GM10266 (cell line): Measurements from ENCODE around the gene SHC2.
"Not testable (repeated sequence)": the region's sequence is repeated elsewhere in the genome, so short reads cannot be mapped to it uniquely, and the experiment has no call there.

Experiments used
- DNase-seq: peaks from one replicate; pipeline ENCODE4 v3.0.0; 2012; ENCODE audit errors: extremely low spot score
- TF ChIP-seq, protein P1 (sequence below): IDR thresholded peaks from 2 replicates; pipeline ENCODE4 v1.5.1; 2012; ENCODE audit warnings: mild to moderate bottlenecking, low read depth; ENCODE audit not compliant: control insufficient read depth, insufficient read depth; ENCODE audit errors: missing control alignments

SHC2 gene

GRCh38 chr19:384799-385169 lies 76.0 kb downstream of the SHC2 start:
- TF ChIP-seq, protein P1, sequence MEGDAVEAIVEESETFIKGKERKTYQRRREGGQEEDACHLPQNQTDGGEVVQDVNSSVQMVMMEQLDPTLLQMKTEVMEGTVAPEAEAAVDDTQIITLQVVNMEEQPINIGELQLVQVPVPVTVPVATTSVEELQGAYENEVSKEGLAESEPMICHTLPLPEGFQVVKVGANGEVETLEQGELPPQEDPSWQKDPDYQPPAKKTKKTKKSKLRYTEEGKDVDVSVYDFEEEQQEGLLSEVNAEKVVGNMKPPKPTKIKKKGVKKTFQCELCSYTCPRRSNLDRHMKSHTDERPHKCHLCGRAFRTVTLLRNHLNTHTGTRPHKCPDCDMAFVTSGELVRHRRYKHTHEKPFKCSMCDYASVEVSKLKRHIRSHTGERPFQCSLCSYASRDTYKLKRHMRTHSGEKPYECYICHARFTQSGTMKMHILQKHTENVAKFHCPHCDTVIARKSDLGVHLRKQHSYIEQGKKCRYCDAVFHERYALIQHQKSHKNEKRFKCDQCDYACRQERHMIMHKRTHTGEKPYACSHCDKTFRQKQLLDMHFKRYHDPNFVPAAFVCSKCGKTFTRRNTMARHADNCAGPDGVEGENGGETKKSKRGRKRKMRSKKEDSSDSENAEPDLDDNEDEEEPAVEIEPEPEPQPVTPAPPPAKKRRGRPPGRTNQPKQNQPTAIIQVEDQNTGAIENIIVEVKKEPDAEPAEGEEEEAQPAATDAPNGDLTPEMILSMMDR, result no peak
- no peak for DNase-seq

DNA sequence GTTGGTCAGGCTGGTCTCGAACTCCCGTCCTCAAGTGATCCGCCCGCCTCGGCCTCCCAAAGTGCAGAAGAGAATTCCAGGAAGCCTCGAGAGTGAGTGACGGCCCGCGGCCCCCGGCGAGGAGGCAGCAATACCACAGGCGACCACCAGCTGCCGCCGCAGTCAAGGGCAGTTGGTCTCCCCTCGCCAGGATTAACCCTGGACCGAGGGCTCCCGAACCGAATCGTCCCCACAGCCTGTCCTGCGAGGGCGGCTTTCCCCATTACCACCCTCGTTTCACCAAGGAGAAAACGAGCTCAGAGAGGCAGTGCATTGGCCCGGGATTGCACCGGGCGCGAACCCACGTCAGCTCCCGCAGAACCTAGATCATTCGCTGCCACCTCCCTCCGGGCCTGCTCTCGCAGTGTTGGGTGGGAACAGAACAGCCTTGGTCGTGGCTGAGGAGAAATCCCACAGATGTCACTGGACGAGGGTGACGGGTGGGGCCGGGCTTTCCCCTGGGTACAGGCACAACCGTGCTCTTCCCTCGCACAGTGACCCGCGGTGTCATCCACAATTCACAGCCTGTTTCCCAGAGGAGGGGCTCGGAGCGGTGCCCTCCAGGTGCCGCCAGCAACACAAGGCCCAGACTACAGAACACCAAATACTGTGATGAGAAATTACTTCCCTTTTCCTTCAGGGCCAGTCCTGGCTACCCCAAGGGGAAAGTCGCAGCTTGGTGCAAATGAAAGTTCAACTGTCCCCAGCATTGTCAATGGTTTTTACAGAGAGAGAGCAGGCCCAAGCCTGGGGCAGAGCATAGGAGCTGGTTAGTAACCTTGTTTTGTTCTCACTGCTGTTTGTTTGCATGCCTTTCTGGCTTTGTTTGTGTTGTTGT lies 76.7 kb downstream of the SHC2 start:
- TF ChIP-seq, protein P1, result peak; percentile 32
- no peak for DNase-seq

DNA sequence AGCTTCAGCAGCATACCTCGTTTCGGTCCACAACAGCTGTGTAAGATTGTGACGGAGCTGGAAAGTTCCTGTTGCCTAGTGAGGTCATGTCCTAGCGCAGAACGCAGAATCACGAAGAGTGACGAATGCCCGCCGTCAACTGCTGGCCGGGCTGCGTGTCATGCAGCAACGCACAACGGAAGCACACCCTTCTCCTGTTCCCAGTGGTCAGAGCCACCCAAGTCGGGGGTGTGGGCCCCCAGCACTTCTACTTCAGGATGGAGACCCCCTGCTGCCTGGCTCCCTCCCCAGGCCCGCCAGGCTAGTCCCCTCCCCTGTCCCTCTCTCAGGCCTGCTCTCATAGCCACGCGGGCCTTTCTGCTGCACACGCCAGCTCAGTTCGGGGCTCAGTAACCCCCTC lies 77.8 kb downstream of the SHC2 start:
- DNase-seq, result no peak
- TF ChIP-seq, protein P1, result no peak

DNA sequence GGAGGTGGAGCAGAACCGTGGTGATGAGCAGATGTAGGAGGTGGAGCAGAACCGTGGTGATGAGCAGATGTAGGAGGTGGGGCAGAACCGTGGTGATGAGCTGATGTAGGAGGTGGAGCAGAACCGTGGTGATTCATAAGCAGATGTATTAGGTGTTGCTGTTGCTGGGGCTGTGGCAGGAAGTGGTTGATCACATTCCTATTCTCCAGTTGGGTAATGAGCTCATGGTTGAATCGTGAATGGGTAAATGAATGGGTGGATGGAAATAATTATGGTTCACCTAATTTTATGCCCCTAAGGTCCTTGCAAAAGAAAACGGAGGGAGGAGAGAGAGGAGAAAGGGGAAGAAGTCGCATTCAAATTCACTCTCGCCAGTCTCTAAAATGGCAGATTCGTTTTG lies 78.3 kb downstream of the SHC2 start:
- DNase-seq, result not testable (repeated sequence)

DNA sequence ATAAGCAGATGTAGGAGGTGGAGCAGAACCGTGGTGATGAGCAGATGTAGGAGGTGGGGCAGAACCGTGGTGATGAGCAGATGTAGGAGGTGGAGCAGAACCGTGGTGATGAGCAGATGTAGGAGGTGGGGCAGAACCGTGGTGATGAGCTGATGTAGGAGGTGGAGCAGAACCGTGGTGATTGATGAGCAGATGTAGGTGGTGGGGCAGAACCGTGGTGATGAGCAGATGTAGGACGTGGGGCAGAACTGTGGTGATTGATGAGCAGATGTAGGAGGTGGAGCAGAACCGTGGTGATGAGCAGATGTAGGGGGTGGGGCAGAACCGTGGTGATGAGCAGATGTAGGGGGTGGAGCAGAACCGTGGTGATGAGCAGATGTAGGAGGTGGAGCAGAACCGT lies 78.9 kb downstream of the SHC2 start:
- not testable (repeated sequence) for DNase-seq

- not testable (repeated sequence) for DNase-seq
Observed at GRCh38 chr19:380618-381219, 80.1 kb downstream of the SHC2 start.

DNA sequence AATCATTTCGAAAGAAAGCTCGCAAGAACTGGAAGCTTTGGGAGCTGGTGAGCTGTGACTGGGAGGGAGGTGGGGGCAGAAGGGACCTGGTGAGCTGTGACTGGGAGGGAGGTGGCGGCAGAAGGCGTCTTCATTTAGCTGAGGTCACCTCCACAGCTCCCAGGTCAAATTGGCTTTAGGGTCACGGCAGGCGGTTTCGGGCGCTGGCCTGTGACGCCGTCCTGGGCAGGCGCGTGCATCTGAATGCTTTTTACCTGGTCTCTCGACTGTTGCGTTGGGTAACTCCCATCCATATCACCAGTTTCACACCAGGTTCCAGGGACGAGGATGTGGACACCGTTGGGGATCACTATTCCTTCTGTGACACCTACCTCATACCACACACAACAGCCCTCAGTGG lies 81.0 kb downstream of the SHC2 start:
- DNase-seq, result no peak

GRCh38 chr19:378706-379105 lies 82.1 kb downstream of the SHC2 start:
- no peak for DNase-seq
- TF ChIP-seq, protein P1, result no peak

More for the DNA sequence above, 81.0 kb downstream of the SHC2 start:
- TF ChIP-seq, protein P1, result no peak
